HepG2 (cell line): Measurements from ENCODE around the gene TKTL1. TPM values are rescaled to one million over a fixed set of nuclear protein-coding genes. Genes with fewer than 3 reads are reported as not detected.

ENCODE experiments used
- ATAC-seq: fragments of 200-7000 bp; cut with Tn5 transposase; 3 replicates; pipeline ENCODE4 v1.9.1; 2020; ENCODE audit warnings: mild to moderate bottlenecking, moderate library complexity
- BruUV-seq: library from RNA; stranded (reverse); fragments of 400-500 nt; replicated peaks from 2 replicates; lab custom pipeline; 2021; lab: Mats Ljungman, UMichigan
- CTCF ChIA-PET: fragments of 300-600 bp; formaldehyde crosslinking; extraction: SDS; loops from one replicate; lab custom pipeline; 2021; ENCODE audit warnings: low total read pairs, inconsistent platforms, low intra/inter-chr PET ratio; lab: Yijun Ruan, JAX
- POLR2A ChIA-PET: fragments of 350-600 bp; sonication (Branson Sonifier 250); formaldehyde crosslinking; loops from one replicate; lab custom pipeline; 2020; ENCODE audit warnings: antibody characterized with exemption, inconsistent platforms; lab: Yijun Ruan, JAX
- DNase-seq: peaks from one replicate; pipeline ENCODE4 v3.0.0-alpha.2; 2015; ENCODE audit warnings: low spot score
- FAIRE-seq: peaks from 3 replicates; lab custom pipeline; 2011; peaks lifted over from hg19 to GRCh38; lab: Jason Lieb, UNC
- H2AFZ ChIP-seq: one replicate; pipeline ENCODE4 v1.6.1; 2011; ENCODE audit warnings: low read length, inconsistent platforms
- H3K27ac ChIP-seq: fragments of 300-600 bp; 3 replicates; pipeline ENCODE4 v1.8.0; 2011; ENCODE audit warnings: mixed run types, mild to moderate bottlenecking, mixed read lengths, low read length, inconsistent platforms; ENCODE audit not compliant: insufficient read depth; ENCODE audit errors: extremely low read length
- H3K27me3 ChIP-seq, 2 experiments: fragments of 200-600 bp in 1 of 2; 2 replicates in 1 of 2; 3 replicates in 1 of 2; pipeline versions ENCODE4 v1.6.0 to v1.8.0; 2011; ENCODE audit warnings: low read length in 2 of 2, mild to moderate bottlenecking in 2 of 2, moderate library complexity in 2 of 2, inconsistent platforms in 1 of 2; ENCODE audit not compliant: insufficient read depth in 2 of 2, control insufficient read depth in 1 of 2
- H3K36me3 ChIP-seq, 2 experiments: fragments of 200-600 bp in 1 of 2; replicated peaks in 1 of 2; 2 replicates in 1 of 2; 3 replicates in 1 of 2; pipeline versions ENCODE4 v1.5.1 to v1.8.0; 2011; ENCODE audit warnings: low read length in 2 of 2, inconsistent platforms in 1 of 2; ENCODE audit not compliant: insufficient read depth in 2 of 2, control insufficient read depth in 1 of 2
- H3K4me1 ChIP-seq: 2 replicates; pipeline ENCODE4 v1.5.1; 2012; ENCODE audit warnings: low read length, inconsistent platforms; ENCODE audit not compliant: insufficient read depth
- H3K4me2 ChIP-seq: 2 replicates; pipeline ENCODE4 v1.6.0; 2011; ENCODE audit warnings: low read depth, low read length, inconsistent platforms
- H3K4me3 ChIP-seq, 3 experiments: fragments of 200-600 bp in 1 of 3; sonication (generic), shearing (Covaris generic) in 1 of 3; replicated peaks in 1 of 3; 2 replicates each; pipeline ENCODE4 v1.5.1; 2011 to 2016; ENCODE audit warnings: low read length in 3 of 3, inconsistent platforms in 2 of 3, low read depth in 2 of 3, mild to moderate bottlenecking in 2 of 3, control low read depth in 1 of 3, mixed read lengths in 1 of 3; ENCODE audit not compliant: insufficient read depth in 1 of 3
- H3K79me2 ChIP-seq: one replicate; pipeline ENCODE4 v1.6.1; 2011; ENCODE audit warnings: low read length, inconsistent platforms; ENCODE audit not compliant: insufficient read depth
- H3K9ac ChIP-seq: 2 replicates; pipeline ENCODE4 v1.6.0; 2011; ENCODE audit warnings: mild to moderate bottlenecking, low read depth, low read length, inconsistent platforms; ENCODE audit not compliant: insufficient read depth
- H3K9me3 ChIP-seq: 2 replicates; pipeline ENCODE4 v1.5.1; 2012; ENCODE audit warnings: mild to moderate bottlenecking, low read length
- H4K20me1 ChIP-seq: 2 replicates; pipeline ENCODE4 v1.6.0; 2011; ENCODE audit warnings: inconsistent platforms, mild to moderate bottlenecking, low read length, moderate library complexity; ENCODE audit not compliant: insufficient read depth
- ATRX ChIP-seq: sonication (generic); formaldehyde crosslinking; IDR thresholded peaks from 2 replicates; pipeline ENCODE4 v1.4.0; 2020; ENCODE audit warnings: missing genetic modification reagents, borderline replicate concordance
- CSRNP1 ChIP-seq: sonication (generic); formaldehyde crosslinking; IDR thresholded peaks from 2 replicates; pipeline ENCODE4 v1.8.1; 2023; ENCODE audit warnings: mild to moderate bottlenecking, missing genetic modification reagents
- ELF4 ChIP-seq: sonication (generic); formaldehyde crosslinking; IDR thresholded peaks from 2 replicates; pipeline ENCODE4 v1.5.0; 2020; ENCODE audit warnings: missing genetic modification reagents, mild to moderate bottlenecking, moderate library complexity, borderline replicate concordance
- HCFC1 ChIP-seq: fragments of 150-350 bp; IDR thresholded peaks from 2 replicates; pipeline ENCODE4 v1.6.1; 2014; ENCODE audit warnings: low read depth, low read length
- MXD1 ChIP-seq: sonication (generic); formaldehyde crosslinking; IDR thresholded peaks from 2 replicates; pipeline ENCODE4 v1.4.0; 2020; ENCODE audit warnings: mild to moderate bottlenecking, missing genetic modification reagents
- PAWR ChIP-seq: sonication (generic); formaldehyde crosslinking; IDR thresholded peaks from 2 replicates; pipeline ENCODE4 v1.4.0; 2020; ENCODE audit warnings: missing genetic modification reagents, mild to moderate bottlenecking, borderline replicate concordance
- POLR2AphosphoS5 ChIP-seq: IDR thresholded peaks from 2 replicates; pipeline ENCODE4 v1.6.1; 2012; ENCODE audit warnings: low read depth, low read length
- RAD21 ChIP-seq: fragments of 450-650 bp; formaldehyde crosslinking; IDR thresholded peaks from 2 replicates; pipeline ENCODE4 v1.5.0; 2020; ENCODE audit warnings: mild to moderate bottlenecking
- SMC3 ChIP-seq: IDR thresholded peaks from 2 replicates; pipeline ENCODE4 v1.6.1; 2011; ENCODE audit warnings: low read length, improper control_type of control experiment
- STAG1 ChIP-seq: sonication (generic); formaldehyde crosslinking; IDR thresholded peaks from 2 replicates; pipeline ENCODE4 v1.4.0; 2020; ENCODE audit warnings: missing genetic modification reagents
- TFDP1 ChIP-seq: IDR thresholded peaks from 2 replicates; pipeline ENCODE4 v1.6.1; 2016; ENCODE audit warnings: missing compliant biosample characterization, missing genetic modification reagents, borderline replicate concordance
- ZBTB26 ChIP-seq: IDR thresholded peaks from 2 replicates; pipeline ENCODE4 v1.6.1; 2016; ENCODE audit warnings: missing compliant biosample characterization, missing genetic modification reagents, borderline replicate concordance
- ZBTB3 ChIP-seq: sonication (generic); formaldehyde crosslinking; IDR thresholded peaks from 2 replicates; pipeline ENCODE4 v1.4.0; 2020; ENCODE audit warnings: low read depth, mild to moderate bottlenecking, moderate library complexity, missing genetic modification reagents, borderline replicate concordance
- ZFP82 ChIP-seq: sonication (generic); formaldehyde crosslinking; IDR thresholded peaks from 2 replicates; pipeline ENCODE4 v1.5.1; 2020; ENCODE audit warnings: mild to moderate bottlenecking, missing genetic modification reagents, borderline replicate concordance
- ZNF841 ChIP-seq: sonication (generic); formaldehyde crosslinking; IDR thresholded peaks from 2 replicates; pipeline ENCODE4 v1.8.1; 2023; ENCODE audit warnings: missing genetic modification reagents, borderline replicate concordance
- WGBS: methylation state at CpG from one replicate; pipeline ENCODE4 v1.1.6; 2017; ENCODE audit warnings: low lambda C conversion rate; 5-methylcytosine and 5-hydroxymethylcytosine counted together
- in situ Hi-C: cut with HindIII; loops from 2 replicates; pipeline ENCODE4 v1.10.0; 2017; ENCODE audit warnings: low pct_unique_long_range_greater_than_20kb; ENCODE audit not compliant: extremely low pct_ligation_motif_present
- intact Hi-C: fragments of 100-400 bp; cut with micrococcal nuclease; formaldehyde crosslinking; loops from one replicate; pipeline ENCODE4 v1.10.0; 2022; ENCODE audit not compliant: unreplicated experiment
- polyA plus RNA-seq, 8 experiments: library from polyadenylated mRNA; depleted of rRNA in 3 of 8; stranded (reverse) in 7 of 8; unstranded in 1 of 8; fragments of >200 nt; fragmentation: Illumina TruSeq in 4 of 8; extraction: Trizol in 4 of 8; gene quantifications; 2 replicates each; pipeline versions ENCODE4 v1.2.1 to v1.2.3, GENCODE V29; 2011 to 2016; ENCODE audit warnings: low read depth in 4 of 8, missing spikeins in 1 of 8, mixed read lengths in 1 of 8; ENCODE audit not compliant: insufficient read depth in 1 of 8
- total RNA-seq, 5 experiments: library from RNA; depleted of rRNA; stranded (reverse); fragments of >200 nt; fragmentation: Illumina TruSeq; extraction: Trizol; gene quantifications; 2 replicates each; pipeline ENCODE4 v1.2.3, GENCODE V29; 2016; ENCODE audit warnings: low read depth in 1 of 5

TKTL1 gene
- total and polyA plus RNA-seq, 2 of the 13 experiments (the other 11 are each of a cell fraction or from before 2014, with no cell fraction given): not detected

- TF ChIP-seq TFDP1: no peak
- no peak for TF ChIP-seq ELF4 (CRISPR knock-in tag)
- peak; percentile 9; the same call in 1 of the 2 replicates for TF ChIP-seq SMC3
- peak; percentile 18; the same call in 1 of the 2 replicates for TF ChIP-seq RAD21
- no peak for TF ChIP-seq ZBTB3 (CRISPR knock-in tag)
Measured at GRCh38 chrX:154373340-154374306, 78.0 kb downstream of the TKTL1 start (continued).

- H3K36me3 ChIP-seq: no peaks in the 10 kb centered on the region
- no peaks in the 10 kb centered on the region for H4K20me1 ChIP-seq
- H3K9me3 ChIP-seq: no peaks in the 10 kb centered on the region
- ChIA-PET POLR2A (interaction anchor here (0.8 to 2.7 kb wide), 4 partner anchors 9 to 167 kb away, joined by 3 to 16 read pairs (median 10); partner anchors contain the start of genes ATP6AP1 and RPL10), CTCF (interaction anchor here (3.0 kb wide), 1 partner anchor 161 kb away, joined by 55 read pairs; no protein-coding TSS in a partner anchor)
- FAIRE-seq (no peak), ATAC-seq (peak; percentile 5; the same call in 2 of the 3 replicates), DNase-seq (no peak)
- WGBS: 0% methylated on average over 4 of the region's 95 CpGs
- peak within 1 kb of the TSS; percentile 54; the same call in 1 of the 2 replicates for H3K9ac ChIP-seq
- no peak within 1 kb of the TSS for H3K27ac ChIP-seq
- H3K4me2 ChIP-seq: peak within 1 kb of the TSS; percentile 82
- H2AFZ ChIP-seq: no peak within 1 kb of the TSS
- intact Hi-C loops: loop anchor here (1.0 kb wide), 1 partner anchor 16 kb away; no protein-coding TSS in a partner anchor
- H3K4me3 ChIP-seq: peak within 1 kb of the TSS; percentile 34 to 68 (median 54)
- peaks cover 11% of the 10 kb centered on the region for H3K79me2 ChIP-seq
- peaks cover 43% of the 10 kb centered on the region for H3K4me1 ChIP-seq
- in situ Hi-C loops: no loop called here
- BruUV-seq: no TSS peak
- H3K27me3 ChIP-seq: no peaks in the 10 kb centered on the region
- no peak for TF ChIP-seq ZNF841
- TF ChIP-seq ZBTB26 (CRISPR knock-in tag): no peak
- no peak for TF ChIP-seq POLR2AphosphoS5
- no peak for TF ChIP-seq HCFC1
- TF ChIP-seq ZFP82 (CRISPR knock-in tag): no peak
- no peak for TF ChIP-seq ATRX (CRISPR knock-in tag)
- peak; percentile 31; the same call in 1 of the 2 replicates for TF ChIP-seq MXD1 (CRISPR knock-in tag)
- TF ChIP-seq CSRNP1 (CRISPR knock-in tag): no peak
- peak; percentile 13; the same call in 1 of the 2 replicates for TF ChIP-seq STAG1 (CRISPR knock-in tag)
- no peak for TF ChIP-seq PAWR (CRISPR knock-in tag)
Measured at GRCh38 chrX:154374313-154375155, 78.9 kb downstream of the TKTL1 start, which contains the start of gene FLNA. Gene FLNA (minus strand): TSS chrX:154374634. CDS start chrX:154371245, 3,389 bp downstream.
